H4 (cell line): ENCODE data around the gene SRGAP1. TPM values are rescaled to one million over a fixed set of nuclear protein-coding genes. Genes with fewer than 3 reads are reported as not detected.
A peak's percentile ranks its signal among the peaks of the same experiment; 100 is the strongest.

Experiments used
- DNase-seq: peaks from one replicate; pipeline ENCODE4 v3.0.0-alpha.2; 2015; ENCODE audit warnings: low spot score
- total RNA-seq: library from RNA; depleted of rRNA; stranded (reverse); fragments of >200 nt; shearing (Covaris generic); gene quantifications from 2 replicates; pipeline ENCODE4 v1.2.3, GENCODE V29; 2014

The SRGAP1 gene
- total RNA-seq, 1 experiment from 2014 or later: 1.6 TPM

GRCh38 chr12:63906876-63907275 lies 62.4 kb downstream of the SRGAP1 start:
- no peak for DNase-seq

GRCh38 chr12:63907561-63907960 lies 63.1 kb downstream of the SRGAP1 start:
- DNase-seq: no peak

- DNase-seq: no peak
Observed at GRCh38 chr12:63909746-63910145, 65.2 kb downstream of the SRGAP1 start.

- DNase-seq: no peak
Observed at GRCh38 chr12:63911341-63911740, 66.8 kb downstream of the SRGAP1 start.

DNA sequence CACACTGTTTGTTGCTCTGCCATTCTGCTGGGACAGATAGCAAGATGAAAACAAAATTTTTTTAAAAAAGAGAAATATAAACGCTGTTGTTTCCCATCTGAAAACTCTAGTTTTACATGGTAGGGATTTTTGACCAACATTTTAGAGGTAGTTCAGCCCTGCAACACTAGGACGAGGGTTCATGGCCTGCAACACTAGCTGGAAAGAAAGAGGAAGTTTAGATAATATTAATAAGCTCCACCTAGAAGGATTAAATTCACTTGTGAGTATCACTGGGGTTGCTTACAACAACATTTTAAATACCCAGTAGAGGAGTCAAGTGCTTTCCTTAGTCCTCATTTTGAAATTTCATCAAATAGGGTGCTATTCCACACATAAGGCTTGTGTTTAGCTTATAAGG lies 68.2 kb downstream of the SRGAP1 start:
- DNase-seq: no peak

DNA sequence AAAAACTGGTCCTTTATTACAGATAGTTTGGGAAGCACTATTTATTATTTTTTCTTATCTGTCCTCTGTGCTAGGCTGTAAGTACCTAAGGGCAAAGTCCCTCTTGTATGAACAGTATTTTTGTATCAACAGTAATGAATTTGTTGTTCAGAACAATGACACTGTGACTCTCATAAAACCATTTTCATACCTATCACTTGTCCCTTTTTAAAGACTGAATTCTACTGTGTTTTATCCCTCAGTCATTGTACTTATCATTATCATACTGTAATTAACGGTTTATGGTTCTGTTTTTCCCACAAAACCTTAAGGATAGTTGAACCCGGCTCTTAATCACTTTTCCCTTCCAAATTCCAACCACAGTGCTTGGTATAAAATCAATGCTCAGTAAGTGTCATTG lies 69.4 kb downstream of the SRGAP1 start:
- no peak for DNase-seq

- DNase-seq: no peak
Observed at GRCh38 chr12:63915105-63915800, 70.8 kb downstream of the SRGAP1 start.

DNA sequence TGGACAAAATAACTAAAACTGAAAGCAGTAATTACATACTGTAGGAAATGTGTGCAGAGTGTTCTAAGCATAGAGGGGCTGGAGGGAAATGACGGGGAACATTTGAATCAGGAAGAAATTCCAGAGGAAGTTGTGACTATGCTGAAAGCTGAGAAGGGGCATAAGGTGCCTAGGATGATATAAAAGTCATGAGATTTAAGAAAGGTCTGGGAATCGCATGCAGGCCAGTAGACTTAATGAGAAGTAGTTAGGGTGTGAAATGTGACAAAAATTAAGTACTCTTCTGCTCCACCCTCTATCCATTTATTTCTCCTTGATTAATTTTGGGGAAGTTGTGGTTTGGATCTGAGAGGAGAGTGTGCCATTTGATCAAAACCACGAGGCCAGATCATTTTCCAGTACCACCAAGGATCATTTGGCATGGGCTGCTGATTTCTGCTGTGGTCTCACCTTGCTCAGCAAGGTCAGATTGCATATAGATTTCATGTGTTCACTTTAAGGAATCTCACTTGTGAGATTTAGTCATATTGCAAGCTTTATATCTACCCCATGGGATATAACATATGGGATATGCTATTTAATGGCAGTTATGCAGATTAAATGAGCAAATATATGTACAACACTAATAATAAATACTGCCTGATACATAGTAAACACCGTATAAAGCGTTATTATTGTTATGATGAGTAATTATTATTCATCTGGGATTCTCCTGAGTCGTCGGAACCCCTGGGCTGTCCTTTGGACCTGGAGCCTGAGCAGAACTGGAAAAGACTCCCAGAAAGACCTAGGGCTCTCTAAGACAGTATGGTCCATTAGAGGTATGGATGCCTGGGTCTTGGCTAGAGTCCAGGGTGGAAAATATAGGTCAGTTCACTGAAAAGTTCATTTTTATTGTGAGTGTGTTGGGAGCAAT lies 72.3 kb downstream of the SRGAP1 start:
- DNase-seq: no peak

- no peak for DNase-seq
Observed at GRCh38 chr12:63917477-63917862, 73.0 kb downstream of the SRGAP1 start.

GRCh38 chr12:63917864-63918799 lies 73.6 kb downstream of the SRGAP1 start:
- DNase-seq: peak; percentile 85

GRCh38 chr12:63918800-63919300 lies 74.3 kb downstream of the SRGAP1 start:
- DNase-seq: peak; percentile 95

- DNase-seq: no peak
Observed at GRCh38 chr12:63919756-63920155, 75.3 kb downstream of the SRGAP1 start.

GRCh38 chr12:63921157-63921556 lies 76.7 kb downstream of the SRGAP1 start:
- DNase-seq: no peak

GRCh38 chr12:63922474-63922873 lies 78.0 kb downstream of the SRGAP1 start:
- DNase-seq: no peak

GRCh38 chr12:63924781-63925180 lies 80.3 kb downstream of the SRGAP1 start:
- DNase-seq: no peak

- no peak for DNase-seq
Observed at GRCh38 chr12:63927511-63927910, 83.0 kb downstream of the SRGAP1 start.

DNA sequence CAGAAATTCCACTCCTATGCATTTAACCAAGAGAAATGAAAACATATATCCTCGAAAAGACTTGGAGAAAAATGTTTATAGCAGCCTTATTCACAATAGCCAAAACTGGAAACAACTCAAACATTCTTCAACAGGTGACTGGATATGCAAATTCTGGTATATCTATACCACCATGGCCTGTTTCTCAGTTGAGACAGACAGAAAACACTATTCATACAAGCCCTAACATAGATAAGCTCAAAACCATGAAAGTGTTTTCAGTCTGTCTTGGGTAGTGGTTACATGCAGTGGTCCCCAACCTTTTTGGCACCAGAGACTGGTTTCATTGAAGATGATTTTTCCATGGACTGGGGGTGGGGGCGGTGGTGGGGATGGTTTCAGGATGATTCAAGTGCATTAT lies 83.8 kb downstream of the SRGAP1 start:
- no peak for DNase-seq

DNA sequence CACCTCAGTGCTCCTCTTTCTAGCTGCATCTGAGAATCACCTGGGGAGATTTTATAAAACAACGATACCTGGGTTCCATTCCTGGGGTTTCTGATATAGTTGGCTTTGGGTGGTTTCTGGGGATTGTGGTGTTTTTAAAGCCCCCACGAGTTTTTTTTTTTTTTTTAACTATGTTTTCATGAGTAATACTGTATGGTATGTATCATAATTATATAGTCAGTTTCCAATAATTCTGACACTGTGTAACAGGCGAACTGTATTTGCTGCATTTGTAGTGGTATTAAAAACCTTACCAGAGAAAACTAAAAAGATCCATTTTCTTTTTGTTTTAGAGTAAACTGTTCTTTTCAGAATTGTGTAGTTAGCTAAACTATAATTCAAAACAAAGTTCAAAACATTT lies 84.9 kb downstream of the SRGAP1 start:
- DNase-seq: no peak

GRCh38 chr12:63930971-63931370 lies 86.5 kb downstream of the SRGAP1 start:
- DNase-seq: no peak

DNA sequence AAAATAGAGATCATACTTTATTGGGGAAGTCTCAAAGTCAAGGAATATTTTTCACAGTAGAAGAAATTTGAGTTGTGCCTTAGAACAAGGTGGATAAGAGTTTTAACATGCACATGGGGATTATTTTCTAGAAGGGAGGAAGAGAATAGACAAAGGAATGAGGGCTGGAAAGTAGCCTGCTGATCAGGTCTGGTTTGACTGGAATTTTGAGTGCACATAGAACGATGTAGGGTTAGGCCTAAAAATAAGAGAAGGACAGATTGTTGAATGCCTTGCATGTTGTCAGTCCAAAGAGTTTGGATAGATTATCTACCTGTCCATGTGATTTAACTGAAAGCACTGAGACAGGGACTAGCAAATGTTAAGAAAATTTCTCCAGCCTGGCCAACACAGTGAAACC lies 87.2 kb downstream of the SRGAP1 start:
- no peak for DNase-seq

- DNase-seq: no peak
Observed at GRCh38 chr12:63934936-63935335, 90.4 kb downstream of the SRGAP1 start.

- no peak for DNase-seq
Observed at GRCh38 chr12:63935361-63935760, 90.9 kb downstream of the SRGAP1 start.
